NCI-H1694 treated with DMSO at 0.1 percent for 48 hours (cell line): Measurements from ENCODE around the gene PRKRIP1.
"Not testable (repeated sequence)": the region's sequence is repeated elsewhere in the genome, so short reads cannot be mapped to it uniquely, and the experiment has no call there.

Experiments
- DNase-seq: peaks from one replicate; lab custom pipeline; 2025; lab: John Stamatoyannopoulos, UW

Gene PRKRIP1

DNA sequence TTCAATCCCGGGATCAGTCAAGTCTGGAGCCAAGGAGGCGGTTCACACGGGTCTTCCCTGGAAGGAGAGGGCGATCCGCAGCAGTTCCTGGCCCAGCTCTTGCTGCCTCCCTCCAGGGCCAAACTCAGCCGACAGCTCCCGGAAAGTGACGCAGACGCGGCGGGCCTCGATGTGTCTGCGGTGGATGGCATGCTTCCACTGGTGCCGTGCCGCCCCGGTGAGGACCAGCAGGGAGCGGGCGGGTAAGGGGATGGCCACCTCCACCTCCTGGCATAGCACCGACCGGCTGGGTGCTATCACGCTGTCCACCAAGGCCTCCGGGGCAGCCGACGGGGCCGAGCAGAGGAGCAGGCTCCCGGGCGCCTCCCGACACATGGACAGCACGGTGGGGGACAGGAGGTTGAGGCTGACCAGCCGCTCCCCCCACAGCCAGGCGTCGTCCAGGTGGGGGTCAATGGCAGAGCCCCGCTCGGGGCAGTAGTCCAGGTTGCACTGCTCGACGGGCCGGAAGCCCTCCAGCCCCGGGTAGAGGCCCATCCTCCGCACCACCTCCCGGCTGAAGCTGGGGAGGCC is 61.3 kb downstream of the PRKRIP1 start:
- no peak for DNase-seq

DNA sequence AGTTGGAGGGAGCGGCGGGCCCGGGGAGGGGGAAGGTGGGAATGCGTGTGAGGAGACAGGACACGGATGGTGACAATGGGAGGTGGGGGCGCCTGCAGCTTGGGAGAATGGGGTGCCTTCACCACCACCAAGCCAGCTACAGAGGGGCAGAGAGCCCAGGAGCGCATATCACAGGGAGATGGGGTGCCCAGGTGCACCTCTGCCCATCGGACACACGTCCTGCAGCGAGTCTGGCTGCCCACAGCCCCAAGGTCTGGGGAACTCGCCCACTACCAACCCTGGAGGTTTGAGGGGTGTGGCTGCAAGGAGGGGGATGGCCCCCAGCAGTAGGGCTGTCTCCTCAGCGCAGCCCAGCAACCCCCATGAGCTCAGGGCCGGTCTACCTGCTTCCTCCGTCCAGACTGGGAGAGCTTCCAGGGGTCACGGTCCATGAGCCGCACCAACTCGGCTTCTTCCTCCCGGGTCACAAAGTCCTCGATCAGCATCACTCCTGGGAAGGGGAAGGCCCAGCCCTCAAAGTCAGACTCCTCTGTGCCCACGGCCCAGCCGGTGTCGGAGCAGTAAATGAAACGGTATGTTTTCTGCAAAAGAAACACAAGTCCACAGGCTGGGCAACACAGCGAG is 63.2 kb downstream of the PRKRIP1 start:
- DNase-seq, result no peak

DNA sequence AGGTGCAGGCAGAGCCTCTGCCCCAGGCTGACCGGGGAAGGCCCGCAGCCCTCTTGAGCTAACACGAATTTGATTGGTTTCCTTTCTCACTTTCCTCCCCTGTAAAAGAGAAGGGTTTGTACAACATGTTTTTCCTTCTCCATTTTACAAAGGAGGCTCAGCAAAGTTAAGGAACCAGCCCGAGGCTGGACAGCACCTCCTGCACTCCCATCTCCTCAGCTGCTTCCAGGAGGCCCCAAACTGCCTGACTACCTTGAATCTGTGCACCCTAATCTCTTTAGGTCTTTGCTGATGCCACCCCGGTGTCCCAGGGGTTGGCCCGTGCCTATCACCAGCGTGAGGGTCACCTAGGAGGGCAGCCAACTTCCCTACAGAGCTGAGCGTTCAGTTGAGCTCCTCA is 64.3 kb downstream of the PRKRIP1 start:
- DNase-seq, result no peak

DNA sequence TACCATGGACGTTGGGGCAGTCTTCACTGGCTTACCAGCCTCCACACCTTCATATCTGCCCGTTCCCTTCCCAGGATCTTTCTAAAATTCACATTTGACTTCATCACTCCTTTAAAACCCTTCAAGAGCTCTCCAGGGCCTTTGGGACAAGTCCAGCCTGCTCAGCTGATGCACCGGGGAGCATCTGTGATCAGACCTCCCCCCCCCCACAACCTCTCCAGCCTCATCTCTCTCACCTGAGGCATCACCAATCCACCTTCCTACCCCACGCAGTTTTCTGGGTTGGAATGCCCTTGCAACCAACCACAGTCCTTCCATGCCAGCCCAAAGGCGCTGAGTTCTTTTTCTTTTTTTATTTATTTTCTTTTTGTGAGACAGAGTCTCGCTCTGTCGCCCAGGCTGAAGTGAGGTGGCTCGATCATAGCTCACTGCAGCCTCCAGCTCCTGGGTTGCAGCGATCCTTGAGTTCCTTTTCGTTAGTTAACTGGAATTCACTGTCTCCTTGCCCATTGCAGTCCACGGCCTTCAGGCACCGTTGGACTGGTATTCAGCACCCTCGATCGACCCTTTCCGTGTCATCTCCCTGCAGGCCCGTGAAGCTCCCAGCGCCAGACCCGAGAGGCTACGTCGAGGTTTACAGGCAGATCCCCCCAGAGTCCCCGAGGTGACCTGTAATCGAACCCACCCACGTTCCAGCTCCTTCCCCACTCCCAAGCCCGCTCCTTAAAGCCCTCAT is 67.8 kb downstream of the PRKRIP1 start:
- DNase-seq, result no peak

DNA sequence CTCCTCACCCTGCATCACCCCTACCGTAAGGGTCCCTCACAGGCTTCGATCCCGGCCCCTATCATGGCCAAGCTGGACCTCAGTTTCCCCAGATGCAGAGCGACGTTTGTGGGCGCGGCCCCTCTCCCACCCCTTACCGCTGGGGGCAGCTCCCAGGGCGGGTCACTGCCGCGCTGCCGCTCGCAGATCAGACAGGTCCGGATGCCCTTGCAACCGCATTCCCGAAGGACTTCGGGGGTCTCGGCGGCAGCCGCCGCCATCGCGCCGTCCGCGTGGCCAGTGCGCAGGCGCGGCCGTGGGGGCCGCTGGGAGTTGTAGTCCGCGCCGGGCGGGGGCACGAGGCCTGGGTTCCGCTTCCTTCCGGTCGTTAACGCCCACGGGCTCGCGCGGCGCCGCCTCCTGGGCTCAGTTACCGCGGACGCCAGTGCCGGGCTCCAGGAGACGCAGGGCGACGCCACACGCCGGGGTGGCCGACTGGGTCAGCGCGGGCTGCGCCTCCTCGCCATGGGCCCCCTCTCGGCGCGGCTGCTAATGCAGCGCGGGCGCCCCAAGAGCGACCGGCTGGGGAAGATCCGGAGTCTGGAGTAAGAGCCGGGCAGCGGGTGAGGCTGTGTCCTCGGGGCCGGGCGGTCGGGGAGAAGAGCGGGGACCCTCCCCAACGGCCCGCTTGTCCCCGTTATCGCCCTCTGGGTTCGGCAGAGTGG is 68.6 kb downstream of the PRKRIP1 start, which contains the start of the genes ALKBH4 and LRWD1:
ALKBH4 (minus strand) TSS at position 287 of the 704 bp plus-strand sequence; CDS start at position 260, 27 bp downstream.
LRWD1 (plus strand) TSS at position 408 of the 704 bp plus-strand sequence; CDS start at position 505, 97 bp downstream.
- DNase-seq, result peak; percentile 87

DNA sequence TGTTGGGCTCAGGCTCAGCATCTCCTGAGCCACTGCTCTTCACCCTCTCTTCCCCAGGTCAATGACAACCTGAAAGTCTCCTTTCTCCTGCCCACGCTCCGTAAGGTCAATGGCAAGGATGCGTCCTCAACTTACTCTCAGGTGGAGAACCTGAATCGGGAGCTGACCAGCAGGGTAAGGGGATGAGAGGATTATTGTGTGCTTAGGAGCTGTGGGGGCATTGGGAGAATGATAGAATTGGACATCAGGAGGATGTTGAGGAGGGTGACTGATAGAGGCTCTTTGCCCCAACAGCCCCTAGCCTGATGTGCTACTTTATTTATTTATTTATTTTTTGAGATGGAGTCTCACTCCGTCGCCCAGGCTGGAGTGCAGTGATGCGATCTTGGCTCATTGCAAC is 69.9 kb downstream of the PRKRIP1 start:
- DNase-seq, result no peak

DNA sequence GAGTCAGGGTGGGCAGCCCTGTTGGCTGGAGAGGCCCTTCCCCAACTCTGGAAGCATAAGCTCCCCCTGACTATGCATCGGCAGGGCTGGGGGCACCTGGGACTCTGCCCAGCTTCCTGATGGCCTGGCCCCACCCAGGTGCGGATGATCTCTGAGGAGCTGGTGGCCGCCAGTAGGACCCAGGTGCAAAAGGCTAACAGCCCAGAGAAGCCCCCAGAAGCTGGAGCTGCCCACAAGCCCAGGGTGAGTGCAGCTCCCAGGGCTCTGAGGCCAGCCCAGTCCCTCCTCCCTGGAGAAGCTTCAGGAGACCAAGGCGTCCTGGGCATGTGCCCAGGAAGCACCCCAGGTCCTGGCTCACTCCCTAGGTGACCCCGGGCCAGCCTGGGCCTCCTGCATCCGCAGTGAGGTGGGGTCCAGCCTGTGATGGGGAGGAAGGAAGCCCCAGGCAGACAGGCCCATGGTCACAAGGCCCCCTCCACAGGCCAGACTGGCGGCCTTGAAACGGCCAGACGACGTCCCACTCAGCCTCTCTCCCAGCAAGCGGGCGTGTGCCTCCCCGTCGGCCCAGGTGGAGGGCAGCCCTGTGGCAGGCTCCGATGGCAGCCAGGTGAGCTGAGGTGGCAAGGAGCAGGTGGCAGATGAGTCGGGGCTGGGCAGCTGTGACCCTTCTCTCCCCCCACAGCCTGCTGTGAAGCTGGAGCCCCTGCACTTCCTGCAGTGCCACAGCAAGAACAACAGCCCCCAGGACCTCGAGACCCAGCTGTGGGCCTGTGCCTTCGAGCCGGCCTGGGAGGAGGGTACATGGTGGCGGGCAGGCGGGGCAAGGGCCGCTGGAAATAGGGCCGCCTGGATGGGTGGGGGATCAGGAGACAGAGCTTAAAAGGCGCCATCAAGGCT is 71.7 kb downstream of the PRKRIP1 start:
- DNase-seq, result no peak

DNA sequence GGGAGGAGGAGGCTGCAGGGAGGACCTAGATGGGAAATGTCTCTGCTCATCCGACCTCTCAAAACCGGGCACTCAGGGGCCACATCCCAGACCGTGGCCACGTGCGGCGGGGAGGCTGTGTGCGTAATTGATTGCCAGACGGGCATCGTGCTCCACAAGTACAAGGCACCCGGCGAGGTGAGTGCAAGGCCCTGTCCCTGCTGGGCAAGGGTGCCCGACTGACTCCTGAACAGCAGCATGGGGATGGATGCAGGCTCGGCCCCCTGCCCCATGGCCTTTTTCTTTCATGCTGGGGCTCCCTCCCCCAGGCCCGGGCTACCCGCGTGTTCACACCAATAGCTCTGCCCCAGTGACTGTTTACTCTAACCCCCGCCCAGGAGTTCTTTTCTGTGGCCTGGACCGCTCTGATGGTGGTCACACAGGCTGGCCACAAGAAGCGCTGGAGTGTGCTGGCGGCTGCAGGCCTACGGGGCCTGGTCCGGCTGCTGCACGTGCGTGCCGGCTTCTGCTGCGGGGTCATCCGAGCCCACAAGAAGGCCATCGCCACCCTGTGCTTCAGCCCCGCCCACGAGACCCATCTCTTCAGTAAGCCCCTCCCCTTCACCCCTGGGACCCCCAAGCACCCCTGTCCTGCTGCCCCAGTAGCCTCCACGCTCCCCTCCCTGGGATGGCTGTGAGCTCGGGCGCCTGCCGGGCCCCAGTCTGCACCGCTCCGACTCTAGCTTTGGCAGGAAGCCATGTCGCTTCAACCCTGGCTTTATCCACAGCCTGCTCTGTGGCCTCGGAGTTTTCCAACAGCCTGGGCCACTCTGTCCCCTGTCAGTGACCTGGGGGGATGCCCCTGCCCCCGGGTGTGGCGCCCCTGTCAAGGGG is 72.6 kb downstream of the PRKRIP1 start:
- DNase-seq, result no peak

DNA sequence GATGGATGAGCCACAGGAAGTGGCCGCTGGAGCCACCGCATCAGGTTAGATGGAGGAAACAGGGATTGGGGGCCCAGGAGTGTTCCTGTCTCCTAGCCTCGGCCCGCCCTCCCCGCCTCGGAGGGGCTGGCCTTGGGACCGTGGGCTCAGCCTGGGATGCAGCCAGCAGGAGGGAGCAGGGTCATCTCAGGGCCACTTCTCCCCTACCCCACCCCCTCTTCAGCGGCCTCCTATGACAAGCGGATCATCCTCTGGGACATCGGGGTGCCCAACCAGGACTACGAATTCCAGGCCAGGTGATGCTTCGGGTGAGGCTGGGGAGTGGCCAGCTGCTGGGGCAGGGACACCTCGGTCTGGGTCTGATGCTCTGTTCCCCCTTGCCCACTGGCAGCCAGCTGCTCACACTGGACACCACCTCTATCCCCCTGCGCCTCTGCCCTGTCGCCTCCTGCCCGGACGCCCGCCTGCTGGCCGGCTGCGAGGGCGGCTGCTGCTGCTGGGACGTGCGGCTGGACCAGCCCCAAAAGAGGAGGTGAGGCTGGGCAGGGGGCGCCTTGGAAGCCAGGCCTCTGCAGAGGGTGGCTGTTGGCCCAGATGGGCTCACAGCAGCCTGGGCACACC is 73.3 kb downstream of the PRKRIP1 start:
- DNase-seq, result no peak

DNA sequence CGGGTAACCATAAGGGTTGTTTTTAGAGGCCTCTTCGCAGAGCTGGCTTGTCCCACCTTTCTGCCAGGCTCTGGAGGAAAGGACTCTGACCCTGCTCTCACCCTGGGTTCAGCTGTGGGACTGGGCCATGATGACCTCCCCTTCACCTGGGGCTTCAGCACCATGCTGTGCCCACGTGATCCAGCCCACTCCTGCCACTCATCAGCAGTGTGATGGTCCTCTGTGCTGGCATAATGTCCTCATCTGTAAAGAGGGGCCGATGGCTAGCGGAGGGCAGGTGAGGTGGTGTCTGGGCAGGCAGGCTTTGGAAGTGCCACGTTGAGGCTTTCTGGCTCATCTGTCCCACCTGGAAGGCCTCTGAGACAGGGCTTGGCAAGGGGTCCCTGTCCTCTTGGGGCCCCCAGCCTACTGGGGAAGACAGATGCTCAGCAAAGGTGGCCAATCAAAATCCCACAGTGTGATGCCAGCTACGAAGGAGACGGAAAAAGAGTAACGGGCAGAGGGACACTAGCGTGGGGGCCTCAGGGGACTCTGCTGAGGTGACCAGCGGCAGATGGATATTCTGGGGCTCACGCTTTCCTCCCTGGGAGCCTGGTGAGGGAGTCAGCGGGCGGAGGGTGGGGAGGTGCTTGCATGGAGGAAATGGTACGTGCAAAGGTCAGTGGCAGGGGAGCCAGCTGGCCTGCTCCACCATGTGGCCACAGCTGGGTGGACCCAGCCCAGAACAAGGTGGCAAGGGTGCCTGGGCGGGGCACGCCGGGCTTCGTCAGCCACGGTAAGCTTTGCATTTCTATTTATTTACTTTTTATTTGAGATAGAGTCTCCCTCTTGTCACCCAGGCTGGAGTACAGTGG is 74.0 kb downstream of the PRKRIP1 start:
- DNase-seq, result no peak

DNA sequence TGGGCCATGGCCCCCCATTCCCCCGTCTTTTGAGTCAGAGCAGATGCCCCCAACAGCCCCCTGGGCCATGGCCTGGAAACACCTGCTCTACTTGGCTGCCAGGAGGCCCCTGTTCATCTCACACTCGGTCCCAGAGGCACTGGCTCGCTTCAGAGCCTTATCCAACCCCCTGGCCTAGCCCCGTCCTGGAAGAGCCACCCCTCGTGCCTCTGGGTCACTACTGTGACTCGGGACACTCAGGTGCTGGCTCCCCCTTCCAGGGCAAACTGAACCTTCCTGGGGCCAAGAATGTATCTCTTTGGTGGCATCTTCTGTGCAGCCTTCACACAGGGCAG is 75.6 kb downstream of the PRKRIP1 start:
- no peak for DNase-seq

DNA sequence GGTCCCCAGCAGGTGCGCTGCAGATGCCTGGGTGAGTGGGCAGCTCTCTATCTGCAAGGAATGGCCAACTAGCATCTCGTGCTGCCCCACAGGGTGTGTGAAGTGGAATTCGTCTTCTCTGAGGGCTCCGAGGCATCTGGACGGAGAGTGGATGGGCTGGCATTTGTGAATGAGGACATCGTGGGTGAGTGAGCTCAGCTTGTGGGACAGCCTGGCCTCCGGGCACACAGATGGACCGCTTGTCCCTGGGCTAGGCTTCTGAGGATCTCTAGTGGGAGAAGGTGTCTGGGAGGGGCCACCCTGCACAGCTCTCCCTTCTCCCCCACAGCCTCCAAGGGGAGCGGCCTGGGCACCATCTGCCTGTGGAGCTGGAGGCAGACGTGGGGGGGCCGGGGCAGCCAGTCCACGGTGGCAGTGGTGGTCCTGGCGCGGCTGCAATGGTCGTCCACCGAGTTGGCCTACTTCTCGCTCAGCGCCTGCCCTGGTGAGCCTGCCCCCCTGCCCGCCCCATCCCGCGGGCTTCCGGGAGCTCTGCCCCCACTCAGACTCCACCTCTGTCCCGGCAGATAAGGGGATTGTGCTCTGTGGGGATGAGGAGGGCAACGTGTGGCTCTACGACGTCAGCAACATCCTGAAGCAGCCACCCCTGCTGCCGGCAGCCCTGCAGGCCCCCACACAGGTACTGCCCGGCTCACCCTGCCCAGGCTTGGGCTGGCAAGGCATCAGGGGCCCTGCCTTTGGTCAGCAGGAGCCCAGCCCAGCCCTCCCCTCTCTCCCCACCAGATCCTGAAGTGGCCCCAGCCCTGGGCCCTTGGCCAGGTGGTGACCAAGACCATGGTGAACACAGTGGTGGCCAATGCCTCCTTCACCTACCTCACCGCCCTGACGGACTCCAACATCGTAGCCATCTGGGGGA is 76.2 kb downstream of the PRKRIP1 start:
- DNase-seq, result no peak

DNA sequence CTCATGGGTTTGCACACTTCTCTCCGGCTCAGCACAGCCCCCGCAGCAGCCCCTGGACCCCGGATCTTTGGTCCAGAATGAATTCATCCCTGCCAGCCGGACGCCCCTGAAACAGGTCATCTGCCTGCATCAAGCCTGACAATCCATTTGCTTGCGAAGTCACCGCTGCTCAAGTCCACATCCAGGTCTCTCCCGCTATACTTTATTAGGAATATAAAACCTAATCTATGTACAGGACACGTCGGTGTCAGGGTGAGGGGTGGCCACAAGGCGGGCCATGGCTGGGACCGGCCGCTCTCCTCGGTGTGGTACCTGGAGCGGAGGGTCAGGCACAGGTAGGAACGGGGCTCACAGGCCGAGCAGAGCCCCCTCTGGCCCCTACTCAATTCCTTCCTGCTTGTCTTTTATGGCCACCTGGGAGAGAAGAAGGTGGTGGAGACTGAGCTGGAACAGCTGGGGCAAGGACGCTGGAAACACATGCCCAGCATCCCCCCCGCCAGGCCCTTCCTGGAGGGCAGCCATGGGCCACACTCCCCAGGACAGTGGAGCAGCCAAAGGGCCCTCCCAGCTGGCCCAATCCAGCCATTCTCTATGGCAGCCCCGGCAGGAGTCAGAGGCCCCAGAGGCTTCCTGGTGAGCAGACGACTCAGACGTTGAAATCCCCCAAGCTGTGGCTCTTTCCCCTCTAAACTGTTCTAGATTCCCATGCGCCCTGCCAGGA is 77.3 kb downstream of the PRKRIP1 start:
- DNase-seq, result no peak

DNA sequence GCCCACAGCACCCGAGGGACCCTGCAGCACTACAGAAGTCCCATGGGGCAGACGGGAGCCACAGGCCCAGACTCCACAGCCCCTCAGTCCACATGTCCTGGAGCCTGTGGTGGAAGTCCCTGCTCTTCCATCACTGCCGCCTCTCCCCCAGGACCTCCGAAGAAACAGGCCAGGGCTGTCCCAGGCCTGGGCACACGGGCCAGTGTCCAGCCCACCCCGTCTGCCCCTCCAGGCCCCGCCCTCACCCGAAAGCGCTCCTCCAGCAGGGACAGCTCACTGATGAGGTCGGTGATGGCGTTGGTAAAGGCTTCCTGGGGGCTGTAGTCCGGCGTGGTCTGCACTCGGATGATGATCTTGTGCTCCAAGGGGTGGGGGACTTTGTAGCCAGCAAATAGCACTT is 78.0 kb downstream of the PRKRIP1 start:
- not testable (repeated sequence) for DNase-seq

DNA sequence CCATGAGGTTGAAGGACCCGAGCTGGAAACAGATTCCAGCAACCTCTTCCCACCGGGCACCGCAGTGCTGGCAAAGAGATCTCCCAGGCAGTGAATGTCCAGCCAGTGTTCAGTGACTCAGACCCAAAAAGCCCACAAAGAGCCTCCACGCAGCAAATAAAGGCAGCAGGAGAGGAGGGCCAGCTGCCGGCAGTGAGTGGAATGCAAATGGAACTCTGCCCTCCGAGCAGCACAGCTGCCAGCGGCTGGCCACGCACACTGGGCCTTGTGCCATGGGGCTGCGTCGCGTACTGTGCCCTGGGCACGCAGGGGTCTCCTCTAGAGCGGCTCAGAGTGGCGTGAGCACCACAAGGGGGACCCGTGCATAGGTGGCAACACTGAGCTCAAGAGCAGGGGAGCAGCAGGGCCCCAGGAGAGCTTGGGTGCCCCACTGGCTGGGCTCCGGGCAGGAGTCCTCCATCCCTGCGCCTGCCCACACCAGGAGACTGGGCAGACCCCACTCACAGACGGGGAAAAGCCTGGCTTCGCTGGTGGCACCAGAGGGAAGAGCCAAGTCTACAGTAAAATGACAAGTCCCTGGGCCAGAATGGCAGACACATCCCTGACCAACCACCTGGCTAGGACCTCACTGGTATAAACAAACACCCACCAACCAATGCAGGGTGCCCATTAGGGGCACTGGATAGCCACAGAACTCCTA is 78.7 kb downstream of the PRKRIP1 start:
- DNase-seq, result not testable (repeated sequence)
